GM23248 (cell line): ENCODE results near the gene VAMP4. TPM values are rescaled to one million over a fixed set of nuclear protein-coding genes. Genes with fewer than 3 reads are reported as not detected.

Source experiments
- DNase-seq: peaks from one replicate; pipeline ENCODE4 v3.0.0-alpha.2; 2015
- H2AFZ ChIP-seq: fragments of 200-600 bp; sonication (generic); 2 replicates; pipeline ENCODE4 v1.6.1; 2016; ENCODE audit warnings: antibody characterized with exemption
- H3F3A ChIP-seq: fragments of 200-600 bp; sonication (generic); 2 replicates; pipeline ENCODE4 v1.6.1; 2016; ENCODE audit warnings: mild to moderate bottlenecking, antibody characterized with exemption, mixed run types; ENCODE audit not compliant: insufficient read depth
- H3K27ac ChIP-seq: fragments of 200-600 bp; sonication (generic); 2 replicates; pipeline ENCODE4 v1.5.1; 2016; ENCODE audit warnings: mild to moderate bottlenecking
- H3K27me3 ChIP-seq: fragments of 200-600 bp; sonication (generic); replicated peaks from 2 replicates; pipeline ENCODE4 v1.6.1; 2016; ENCODE audit warnings: mild to moderate bottlenecking; ENCODE audit not compliant: insufficient read depth
- H3K36me3 ChIP-seq: fragments of 200-600 bp; sonication (generic); 2 replicates; pipeline ENCODE4 v1.6.1; 2016; ENCODE audit warnings: low read depth, mild to moderate bottlenecking
- H3K4me1 ChIP-seq: fragments of 200-600 bp; sonication (generic); 2 replicates; pipeline ENCODE4 v1.6.1; 2016; ENCODE audit warnings: mild to moderate bottlenecking; ENCODE audit not compliant: insufficient read depth
- H3K4me2 ChIP-seq: fragments of 200-600 bp; sonication (generic); one replicate; pipeline ENCODE4 v1.6.1; 2016; ENCODE audit warnings: mild to moderate bottlenecking; ENCODE audit not compliant: unreplicated experiment
- H3K4me3 ChIP-seq: fragments of 200-600 bp; sonication (generic); 2 replicates; pipeline ENCODE4 v1.5.1; 2016; ENCODE audit warnings: mild to moderate bottlenecking
- H3K79me2 ChIP-seq: fragments of 200-600 bp; sonication (generic); 2 replicates; pipeline ENCODE4 v1.6.1; 2016; ENCODE audit warnings: mild to moderate bottlenecking; ENCODE audit not compliant: insufficient read depth
- H3K9ac ChIP-seq: fragments of 200-600 bp; sonication (generic); 2 replicates; pipeline ENCODE4 v1.6.1; 2016; ENCODE audit warnings: mild to moderate bottlenecking
- H3K9me2 ChIP-seq: fragments of 200-600 bp; sonication (generic); 2 replicates; pipeline ENCODE4 v1.6.1; 2016; ENCODE audit warnings: mixed run types, mild to moderate bottlenecking, moderate library complexity; ENCODE audit not compliant: insufficient read depth
- H3K9me3 ChIP-seq: fragments of 200-600 bp; sonication (generic); one replicate; pipeline ENCODE4 v1.6.1; 2017; ENCODE audit warnings: low read depth
- H4K20me1 ChIP-seq: fragments of 200-600 bp; sonication (generic); 2 replicates; pipeline ENCODE4 v1.6.0; 2016; ENCODE audit not compliant: insufficient read depth
- EZH2 ChIP-seq: fragments of 200-600 bp; sonication (generic); IDR thresholded peaks from 2 replicates; pipeline ENCODE4 v1.6.1; 2018; ENCODE audit warnings: antibody characterized with exemption, mild to moderate bottlenecking; ENCODE audit not compliant: insufficient read depth, poor library complexity, severe bottlenecking
- EZH2phosphoT487 ChIP-seq: fragments of 200-600 bp; sonication (generic); IDR thresholded peaks from 2 replicates; pipeline ENCODE4 v1.6.1; 2018; ENCODE audit warnings: antibody characterized with exemption, moderate library complexity, mild to moderate bottlenecking, low read depth; ENCODE audit not compliant: insufficient read depth
- WGBS, 2 experiments: methylation state at CpG; one replicate each; pipeline ENCODE4 v1.1.6; 2015 to 2017; ENCODE audit warnings: low lambda C conversion rate in 2 of 2, low coverage in 1 of 2; ENCODE audit errors: missing lambda C conversion rate in 2 of 2; 5-methylcytosine and 5-hydroxymethylcytosine counted together
- in situ Hi-C: fragments of 300-500 bp; cut with MboI; formaldehyde crosslinking; loops from 2 replicates; pipeline ENCODE4 v1.15.0; 2020
- polyA plus RNA-seq: library from polyadenylated mRNA; unstranded; fragments of >200 nt; fragmentation: Nextera tagmentation; extraction: Ambion mirVana; gene quantifications from 2 replicates; pipeline ENCODE4 v1.2.1, GENCODE V29; 2016
- small RNA-seq: library from RNA; depleted of rRNA; stranded (forward); fragments of <200 nt; gene quantifications from one replicate; pipeline ENCODE3, GENCODE V24; 2014; ENCODE audit warnings: low read depth, low replicate concordance
- total RNA-seq: library from RNA; depleted of rRNA; stranded (reverse); fragments of >200 nt; shearing (Covaris generic); gene quantifications from 2 replicates; pipeline ENCODE4 v1.2.3, GENCODE V29; 2014; rRNA removed

VAMP4 gene
- total and polyA plus RNA-seq, 2 experiments from 2014 or later = 7.3 to 21.2 TPM

- Histone ChIP-seq H4K20me1 (no peaks in the 10 kb centered on the region), H2AFZ (no peak within 1 kb of the TSS), H3K9ac (no peak within 1 kb of the TSS), H3K27me3 (no peaks in the 10 kb centered on the region), H3K79me2 (no peaks in the 10 kb centered on the region), H3K27ac (no peak within 1 kb of the TSS), H3F3A (peaks cover 21% of the 10 kb centered on the region; the same call in 1 of the 2 replicates), H3K4me1 (peaks cover 18% of the 10 kb centered on the region), H3K36me3 (no peaks in the 10 kb centered on the region), H3K9me2 (no peaks in the 10 kb centered on the region), H3K9me3 (no peaks in the 10 kb centered on the region), H3K4me3 (no peak within 1 kb of the TSS), H3K4me2 (no peak within 1 kb of the TSS)
- 53 to 58% methylated on average over 8 of the region's 8 CpGs for WGBS, 2 experiments
- DNase-seq = no peak
- in situ Hi-C loops = no loop called here
- TF ChIP-seq EZH2phosphoT487 = no peak
- no peak for TF ChIP-seq EZH2
These were observed 89.5 kb downstream of the VAMP4 start, which contains the start of gene MYOC for GRCh38 chr1:171652234-171652822. Gene MYOC, minus strand, starts transcription at chr1:171652688. Its CDS starts 77 bp downstream, at chr1:171652611.

Small RNA genes within 50 kb of the gene (small RNA-seq; reads per million reads assigned to genes)
- gene RF00601 = not detected

Other genes with a start within 250 kb of the VAMP4 start
- not detected in 2 replicates for gene MYOCOS, start 119.8 kb downstream of the VAMP4 start, total RNA-seq
- not detected in 2 replicates for gene MYOCOS, start 119.8 kb downstream of the VAMP4 start, polyA plus RNA-seq
- not detected in 2 replicates for gene MYOC, start 89.4 kb downstream of the VAMP4 start, total RNA-seq
- gene MYOC, start 89.4 kb downstream of the VAMP4 start, polyA plus RNA-seq = not detected in 2 replicates
- 19.6 and 22.0 TPM in 2 replicates for gene METTL13, start 39.6 kb upstream of the VAMP4 start, total RNA-seq
- 17.8 and 18.8 TPM in 2 replicates for gene METTL13, start 39.6 kb upstream of the VAMP4 start, polyA plus RNA-seq
- gene DNM3, start 99.4 kb upstream of the VAMP4 start, total RNA-seq = 0.11 and 2.1 TPM in 2 replicates
- gene DNM3, start 99.4 kb upstream of the VAMP4 start, polyA plus RNA-seq = 1.4 and 1.8 TPM in 2 replicates